Body of pancreas (tissue), 4 donors: ENCODE results near the gene GPR176. TPM values are rescaled to one million over a fixed set of nuclear protein-coding genes. Genes with fewer than 3 reads are reported as not detected.

Source experiments
- ATAC-seq: fragments of 150-250 bp; one replicate; pipeline ENCODE4 v1.9.1; 2016
- DNase-seq, 4 donors: peaks; one replicate each; pipeline ENCODE4 v3.0.0-alpha.2; 2019
- H3K27ac ChIP-seq, 4 donors: fragments of 200-600 bp; sonication (generic); 1 replicate in 3 of 4; 2 replicates in 1 of 4; pipeline versions ENCODE4 v1.5.1 to v1.6.1; 2016 to 2019; ENCODE audit warnings: mild to moderate bottlenecking in 1 of 4, mixed read lengths in 1 of 4, moderate library complexity in 1 of 4
- H3K27me3 ChIP-seq, 2 donors: fragments of 200-600 bp; sonication (generic); one replicate each; pipeline ENCODE4 v1.6.0; 2016; ENCODE audit warnings: mild to moderate bottlenecking in 1 of 2
- H3K36me3 ChIP-seq, 2 donors: fragments of 200-600 bp; sonication (generic); replicated peaks in 1 of 2; 2 replicates each; pipeline ENCODE4 v1.5.1; 2016; ENCODE audit warnings: low read depth in 2 of 2; ENCODE audit not compliant: insufficient read depth in 1 of 2
- H3K4me1 ChIP-seq: fragments of 200-600 bp; sonication (generic); one replicate; pipeline ENCODE4 v1.6.0; 2016
- H3K4me3 ChIP-seq, 2 donors: fragments of 200-600 bp; sonication (generic); 1 replicate in 1 of 2; 2 replicates in 1 of 2; pipeline ENCODE4 v1.5.1; 2016 to 2019
- H3K9me3 ChIP-seq, 3 donors: fragments of 200-600 bp; sonication (generic); 1 replicate in 2 of 3; 2 replicates in 1 of 3; pipeline ENCODE4 v1.5.1; 2016
- POLR2A ChIP-seq, 3 donors: fragments of 450-650 bp; IDR thresholded peaks; one replicate each; pipeline ENCODE4 v1.6.1; 2016; ENCODE audit warnings: antibody characterized with exemption in 3 of 3, mild to moderate bottlenecking in 2 of 3
- WGBS, 2 donors: methylation state at CpG; one replicate each; pipeline ENCODE4 v1.1.5; 2017; 5-methylcytosine and 5-hydroxymethylcytosine counted together
- intact Hi-C: fragments of 100-400 bp; cut with DNase I; formaldehyde crosslinking; loops from one replicate; pipeline ENCODE4 v1.15.1; 2023
- total RNA-seq, 2 donors: library from RNA; depleted of rRNA; stranded (reverse); fragments of >200 nt; gene quantifications; one replicate each; pipeline ENCODE4 v1.1.0, GENCODE V29; 2016
- TF ChIP-seq, protein P1 (sequence below), 7 experiments: fragments of 450-650 bp in 4 of 7; fragments of 200-600 bp in 3 of 7; sonication (generic) in 3 of 7; IDR thresholded peaks; one replicate each; pipeline ENCODE4 v1.5.1; 2016 to 2019; ENCODE audit warnings: antibody characterized with exemption in 7 of 7

GPR176 gene
- total RNA-seq, 2 donors from 2014 or later: 4.7 TPM; not detected in 1

DNA sequence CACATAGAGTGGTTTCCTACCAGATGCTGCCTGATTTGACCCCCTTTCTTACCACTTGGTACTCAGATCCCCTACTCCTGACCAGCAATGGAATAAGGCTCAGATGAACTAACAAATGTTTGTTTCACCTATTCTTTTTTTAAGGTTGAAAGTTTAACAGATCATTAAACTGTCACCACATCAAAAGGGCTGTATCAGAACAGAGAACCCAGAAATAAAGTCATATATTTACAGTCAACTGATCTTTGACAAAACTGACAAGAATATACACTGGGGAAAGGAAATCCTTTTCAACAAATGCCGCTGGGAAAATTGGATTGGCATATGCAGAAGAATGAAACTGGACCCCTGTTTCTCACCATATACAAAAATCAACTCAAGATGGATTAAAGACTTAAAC, 56.0 kb downstream of the GPR176 start:
- 94 to 100% methylated on average over 1 of the region's 1 CpG for WGBS, 2 donors
- no peak for ATAC-seq

GRCh38 chr15:39860871-39861270, 59.2 kb downstream of the GPR176 start:
- ATAC-seq (no peak), DNase-seq (no peak)
- TF ChIP-seq, protein P1, sequence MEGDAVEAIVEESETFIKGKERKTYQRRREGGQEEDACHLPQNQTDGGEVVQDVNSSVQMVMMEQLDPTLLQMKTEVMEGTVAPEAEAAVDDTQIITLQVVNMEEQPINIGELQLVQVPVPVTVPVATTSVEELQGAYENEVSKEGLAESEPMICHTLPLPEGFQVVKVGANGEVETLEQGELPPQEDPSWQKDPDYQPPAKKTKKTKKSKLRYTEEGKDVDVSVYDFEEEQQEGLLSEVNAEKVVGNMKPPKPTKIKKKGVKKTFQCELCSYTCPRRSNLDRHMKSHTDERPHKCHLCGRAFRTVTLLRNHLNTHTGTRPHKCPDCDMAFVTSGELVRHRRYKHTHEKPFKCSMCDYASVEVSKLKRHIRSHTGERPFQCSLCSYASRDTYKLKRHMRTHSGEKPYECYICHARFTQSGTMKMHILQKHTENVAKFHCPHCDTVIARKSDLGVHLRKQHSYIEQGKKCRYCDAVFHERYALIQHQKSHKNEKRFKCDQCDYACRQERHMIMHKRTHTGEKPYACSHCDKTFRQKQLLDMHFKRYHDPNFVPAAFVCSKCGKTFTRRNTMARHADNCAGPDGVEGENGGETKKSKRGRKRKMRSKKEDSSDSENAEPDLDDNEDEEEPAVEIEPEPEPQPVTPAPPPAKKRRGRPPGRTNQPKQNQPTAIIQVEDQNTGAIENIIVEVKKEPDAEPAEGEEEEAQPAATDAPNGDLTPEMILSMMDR (IDR thresholded peaks at IDR 0.05): no peak
- no peak for TF ChIP-seq POLR2A (IDR thresholded peaks at IDR 0.05)
- WGBS, 2 donors: 43 to 45% methylated on average over 1 of the region's 1 CpG
- intact Hi-C loops: no loop called here
- Histone ChIP-seq H3K4me1 (no peaks in the 10 kb centered on the region), H3K27me3 (no peaks in the 10 kb centered on the region), H3K9me3 (no peaks in the 10 kb centered on the region), H3K36me3 (no peaks in the 10 kb centered on the region), H3K27ac (no peak overlapping the region), H3K4me3 (no peak overlapping the region)

More for the DNA sequence above, 56.0 kb downstream of the GPR176 start:
- Histone ChIP-seq H3K36me3 (no peaks in the 10 kb centered on the region), H3K4me3 (no peak overlapping the region), H3K4me1 (no peaks in the 10 kb centered on the region), H3K27ac (no peak overlapping the region), H3K27me3 (no peaks in the 10 kb centered on the region), H3K9me3 (no peaks in the 10 kb centered on the region)
- DNase-seq: no peak
- intact Hi-C loops: no loop called here
- TF ChIP-seq POLR2A (IDR thresholded peaks at IDR 0.05): no peak
- TF ChIP-seq, protein P1 (IDR thresholded peaks at IDR 0.05): no peak

DNA sequence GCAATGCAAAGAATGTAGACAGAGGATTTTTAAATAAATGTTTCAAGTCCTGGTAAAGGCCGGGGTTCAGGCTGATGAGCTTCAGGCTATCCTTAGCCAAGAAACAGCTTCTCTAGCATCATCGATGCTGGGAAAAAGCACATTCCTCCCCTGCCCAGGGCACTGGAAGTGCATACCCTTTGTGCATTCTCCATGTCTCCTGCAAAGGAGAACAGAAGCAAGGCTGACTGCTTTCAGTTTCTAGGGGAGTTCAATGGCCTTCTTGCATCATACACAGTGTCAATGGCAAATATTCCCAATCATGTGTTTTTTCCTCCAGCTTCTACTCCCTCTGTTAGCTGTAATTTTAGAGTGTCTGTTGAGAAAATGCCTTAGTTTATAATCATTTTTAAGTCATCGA, 59.9 kb downstream of the GPR176 start:
- intact Hi-C loops: no loop called here
- Histone ChIP-seq H3K27me3 (no peaks in the 10 kb centered on the region), H3K9me3 (no peaks in the 10 kb centered on the region), H3K4me3 (no peak overlapping the region), H3K36me3 (no peaks in the 10 kb centered on the region), H3K4me1 (no peaks in the 10 kb centered on the region), H3K27ac (no peak overlapping the region)
- 84 to 86% methylated on average over 3 of the region's 3 CpGs for WGBS, 2 donors
- DNase-seq (no peak), ATAC-seq (no peak)
- TF ChIP-seq POLR2A (IDR thresholded peaks at IDR 0.05): no peak
- TF ChIP-seq, protein P1 (IDR thresholded peaks at IDR 0.05): no peak

GRCh38 chr15:39859636-39860035, 60.4 kb downstream of the GPR176 start:
- Histone ChIP-seq H3K36me3 (no peaks in the 10 kb centered on the region), H3K4me3 (no peak overlapping the region), H3K9me3 (no peaks in the 10 kb centered on the region), H3K27ac (no peak overlapping the region), H3K4me1 (no peaks in the 10 kb centered on the region), H3K27me3 (no peaks in the 10 kb centered on the region)
- no peak for TF ChIP-seq POLR2A (IDR thresholded peaks at IDR 0.05)
- TF ChIP-seq, protein P1 (IDR thresholded peaks at IDR 0.05): no peak
- intact Hi-C loops: no loop called here
- ATAC-seq (no peak), DNase-seq (no peak)
- WGBS, 2 donors: 79 to 88% methylated on average over 4 of the region's 4 CpGs

DNA sequence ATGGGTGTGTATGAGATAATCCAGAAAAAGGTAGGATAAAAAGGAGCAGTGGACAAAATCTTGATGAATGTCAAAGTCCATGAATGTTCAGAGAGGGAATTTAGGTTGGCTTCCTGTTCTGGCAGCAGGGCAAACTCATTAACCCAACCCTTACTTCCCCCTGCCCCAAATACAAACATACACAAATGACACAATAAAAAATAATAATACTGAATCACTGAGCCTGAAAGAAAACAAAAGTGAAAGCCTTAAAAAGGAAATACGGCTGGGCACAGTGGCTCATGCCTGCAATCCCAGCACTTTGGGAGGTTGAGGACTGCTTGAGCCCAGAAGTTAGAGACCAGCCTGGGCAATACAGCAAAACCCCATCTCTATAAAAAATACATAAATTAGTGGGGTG, 62.9 kb downstream of the GPR176 start:
- ATAC-seq: no peak
- H3K27ac ChIP-seq: no peak overlapping the region

More for the DNA sequence above, 62.9 kb downstream of the GPR176 start:
- Histone ChIP-seq H3K9me3 (no peaks in the 10 kb centered on the region), H3K27me3 (no peaks in the 10 kb centered on the region), H3K4me1 (no peaks in the 10 kb centered on the region), H3K4me3 (no peak overlapping the region), H3K36me3 (no peaks in the 10 kb centered on the region)
- no peak for DNase-seq
- WGBS, 2 donors: 76 to 90% methylated on average over 1 of the region's 1 CpG
- intact Hi-C loops: no loop called here
- TF ChIP-seq POLR2A (IDR thresholded peaks at IDR 0.05): no peak
- TF ChIP-seq, protein P1 (IDR thresholded peaks at IDR 0.05): no peak
